Parathyroid adenoma (tissue), 2 donors: ENCODE data around the gene CDKN2D.
A peak's percentile ranks its signal among the peaks of the same experiment; 100 is the strongest.

ENCODE experiments used
- H2AFZ ChIP-seq: fragments of 300-600 bp; sonication (generic); one replicate; pipeline ENCODE4 v1.7.0; 2017; ENCODE audit warnings: antibody characterized with exemption, mild to moderate bottlenecking
- H3K27ac ChIP-seq: fragments of 300-600 bp; sonication (generic); one replicate; pipeline ENCODE4 v1.7.0; 2017
- H3K27me3 ChIP-seq: fragments of 300-600 bp; sonication (generic); one replicate; pipeline ENCODE4 v1.7.0; 2017; ENCODE audit warnings: low read length; ENCODE audit not compliant: control insufficient read depth, insufficient read depth
- H3K36me3 ChIP-seq: fragments of 300-600 bp; sonication (generic); one replicate; pipeline ENCODE4 v1.7.0; 2017; ENCODE audit warnings: low read length; ENCODE audit not compliant: control insufficient read depth, insufficient read depth
- H3K4me1 ChIP-seq: fragments of 300-600 bp; sonication (generic); one replicate; pipeline ENCODE4 v1.7.0; 2017; ENCODE audit warnings: control low read depth
- H3K4me2 ChIP-seq: fragments of 300-600 bp; sonication (generic); one replicate; pipeline ENCODE4 v1.7.0; 2017; ENCODE audit warnings: low read length
- H3K4me3 ChIP-seq: fragments of 300-600 bp; sonication (generic); one replicate; pipeline ENCODE4 v1.7.0; 2017; ENCODE audit warnings: low read depth, low read length
- H3K79me2 ChIP-seq: fragments of 300-600 bp; sonication (generic); one replicate; pipeline ENCODE4 v1.7.0; 2017; ENCODE audit warnings: control low read depth
- H3K9ac ChIP-seq: fragments of 300-600 bp; sonication (generic); one replicate; pipeline ENCODE4 v1.7.0; 2017; ENCODE audit warnings: mild to moderate bottlenecking
- H3K9me3 ChIP-seq: fragments of 300-600 bp; sonication (generic); one replicate; pipeline ENCODE4 v1.7.0; 2017; ENCODE audit warnings: low read length; ENCODE audit not compliant: control insufficient read depth
- TF ChIP-seq, protein P1 (sequence below): fragments of 300-600 bp; sonication (generic); IDR thresholded peaks from one replicate; pipeline ENCODE4 v1.7.0; 2017; ENCODE audit warnings: antibody characterized with exemption, mild to moderate bottlenecking
- donor health status: primary hyperparathyroidism.

The CDKN2D gene

GRCh38 chr19:10566658-10567410 is 1.9 kb downstream of the CDKN2D start:
- no peaks in the 10 kb centered on the region for H3K9me3 ChIP-seq
- no peak overlapping the region for H3K4me2 ChIP-seq
- no peaks in the 10 kb centered on the region for H3K79me2 ChIP-seq
- peak overlapping the region; percentile 85 for H3K27ac ChIP-seq
- H3K27me3 ChIP-seq: no peaks in the 10 kb centered on the region
- peaks cover 14% of the 10 kb centered on the region for H3K4me1 ChIP-seq
- no peaks in the 10 kb centered on the region for H3K36me3 ChIP-seq
- H3K9ac ChIP-seq: no peak overlapping the region
- TF ChIP-seq, protein P1, sequence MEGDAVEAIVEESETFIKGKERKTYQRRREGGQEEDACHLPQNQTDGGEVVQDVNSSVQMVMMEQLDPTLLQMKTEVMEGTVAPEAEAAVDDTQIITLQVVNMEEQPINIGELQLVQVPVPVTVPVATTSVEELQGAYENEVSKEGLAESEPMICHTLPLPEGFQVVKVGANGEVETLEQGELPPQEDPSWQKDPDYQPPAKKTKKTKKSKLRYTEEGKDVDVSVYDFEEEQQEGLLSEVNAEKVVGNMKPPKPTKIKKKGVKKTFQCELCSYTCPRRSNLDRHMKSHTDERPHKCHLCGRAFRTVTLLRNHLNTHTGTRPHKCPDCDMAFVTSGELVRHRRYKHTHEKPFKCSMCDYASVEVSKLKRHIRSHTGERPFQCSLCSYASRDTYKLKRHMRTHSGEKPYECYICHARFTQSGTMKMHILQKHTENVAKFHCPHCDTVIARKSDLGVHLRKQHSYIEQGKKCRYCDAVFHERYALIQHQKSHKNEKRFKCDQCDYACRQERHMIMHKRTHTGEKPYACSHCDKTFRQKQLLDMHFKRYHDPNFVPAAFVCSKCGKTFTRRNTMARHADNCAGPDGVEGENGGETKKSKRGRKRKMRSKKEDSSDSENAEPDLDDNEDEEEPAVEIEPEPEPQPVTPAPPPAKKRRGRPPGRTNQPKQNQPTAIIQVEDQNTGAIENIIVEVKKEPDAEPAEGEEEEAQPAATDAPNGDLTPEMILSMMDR: no peak
- H3K4me3 ChIP-seq: peak overlapping the region; percentile 86
- H2AFZ ChIP-seq: no peak overlapping the region

GRCh38 chr19:10566408-10566657 is 2.4 kb downstream of the CDKN2D start:
- peak overlapping the region; percentile 73 for H3K4me2 ChIP-seq
- H3K4me1 ChIP-seq: peaks cover 14% of the 10 kb centered on the region
- H3K4me3 ChIP-seq: peak overlapping the region; percentile 86
- H3K27me3 ChIP-seq: no peaks in the 10 kb centered on the region
- H3K36me3 ChIP-seq: no peaks in the 10 kb centered on the region
- H3K9me3 ChIP-seq: no peaks in the 10 kb centered on the region
- no peak overlapping the region for H3K9ac ChIP-seq
- TF ChIP-seq, protein P1: no peak
- H2AFZ ChIP-seq: peak overlapping the region; percentile 45
- no peaks in the 10 kb centered on the region for H3K79me2 ChIP-seq
- peak overlapping the region; percentile 85 for H3K27ac ChIP-seq

DNA sequence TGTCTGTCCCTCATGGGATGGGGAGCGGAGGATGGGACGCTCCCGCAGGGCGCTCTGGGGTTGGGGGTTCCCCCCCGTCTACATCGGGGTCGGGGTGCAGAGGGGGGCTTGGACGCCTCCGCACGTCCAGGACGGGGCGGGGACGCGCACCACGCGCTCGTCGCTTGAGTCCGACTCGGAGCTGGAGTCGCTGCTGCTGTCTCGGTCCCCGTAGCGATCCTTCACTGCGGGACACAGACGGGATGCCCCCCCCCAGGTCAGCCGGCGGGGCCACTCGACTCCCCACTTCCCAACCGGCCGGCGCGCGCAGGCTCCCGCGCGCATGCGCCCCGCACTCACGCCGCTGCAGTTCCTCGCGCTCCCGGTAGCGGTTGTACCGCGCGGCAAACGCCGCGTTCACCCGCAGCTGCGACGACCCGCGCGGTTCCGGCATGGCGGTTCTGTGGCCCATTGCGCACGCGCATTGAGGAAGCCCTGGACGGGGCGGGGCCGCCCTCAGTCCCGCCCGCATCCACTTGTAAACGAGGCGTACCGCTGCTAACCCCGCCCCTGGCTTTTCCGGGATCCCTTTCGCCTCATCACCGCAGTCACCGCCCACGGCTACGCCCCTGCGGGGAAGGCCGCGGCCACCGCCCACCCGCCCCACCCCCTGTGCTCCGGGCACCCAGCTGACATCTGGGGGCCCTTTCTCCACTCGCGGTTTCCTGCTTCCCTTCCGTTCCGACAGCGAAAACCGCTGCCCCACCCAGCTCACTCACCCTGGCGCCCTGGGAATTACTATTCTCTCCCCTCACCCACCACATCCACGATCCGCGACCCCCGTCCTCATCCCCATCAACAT is 3.0 kb downstream of the CDKN2D start, which contains the start of gene KRI1:
TSS of gene KRI1 (minus strand) at position 444 of the 841 bp plus-strand sequence. CDS start at position 433, 11 bp downstream.
- H3K4me3 ChIP-seq: peak within 1 kb of the TSS; percentile 86
- H3K36me3 ChIP-seq: no peaks in the 10 kb centered on the region
- H3K9ac ChIP-seq: peak within 1 kb of the TSS; percentile 61
- H3K27ac ChIP-seq: peak within 1 kb of the TSS; percentile 85
- peaks cover 14% of the 10 kb centered on the region for H3K4me1 ChIP-seq
- TF ChIP-seq, protein P1: peak; percentile 35
- peak within 1 kb of the TSS; percentile 74 for H3K4me2 ChIP-seq
- no peaks in the 10 kb centered on the region for H3K9me3 ChIP-seq
- peak within 1 kb of the TSS; percentile 88 for H2AFZ ChIP-seq
- H3K79me2 ChIP-seq: no peaks in the 10 kb centered on the region
- H3K27me3 ChIP-seq: no peaks in the 10 kb centered on the region

- H3K36me3 ChIP-seq: no peaks in the 10 kb centered on the region
- H3K27ac ChIP-seq: peak overlapping the region; percentile 63
- peaks cover 14% of the 10 kb centered on the region for H3K4me1 ChIP-seq
- peak overlapping the region; percentile 88 for H2AFZ ChIP-seq
- TF ChIP-seq, protein P1: no peak
- peak overlapping the region; percentile 86 for H3K4me3 ChIP-seq
- peak overlapping the region; percentile 74 for H3K4me2 ChIP-seq
- H3K9me3 ChIP-seq: no peaks in the 10 kb centered on the region
- no peaks in the 10 kb centered on the region for H3K79me2 ChIP-seq
- no peaks in the 10 kb centered on the region for H3K27me3 ChIP-seq
- H3K9ac ChIP-seq: peak overlapping the region; percentile 61
Measured at GRCh38 chr19:10565028-10565566, 3.7 kb downstream of the CDKN2D start.
